ENCODE data around the gene MLLT10.

MLLT10 gene

DNA sequence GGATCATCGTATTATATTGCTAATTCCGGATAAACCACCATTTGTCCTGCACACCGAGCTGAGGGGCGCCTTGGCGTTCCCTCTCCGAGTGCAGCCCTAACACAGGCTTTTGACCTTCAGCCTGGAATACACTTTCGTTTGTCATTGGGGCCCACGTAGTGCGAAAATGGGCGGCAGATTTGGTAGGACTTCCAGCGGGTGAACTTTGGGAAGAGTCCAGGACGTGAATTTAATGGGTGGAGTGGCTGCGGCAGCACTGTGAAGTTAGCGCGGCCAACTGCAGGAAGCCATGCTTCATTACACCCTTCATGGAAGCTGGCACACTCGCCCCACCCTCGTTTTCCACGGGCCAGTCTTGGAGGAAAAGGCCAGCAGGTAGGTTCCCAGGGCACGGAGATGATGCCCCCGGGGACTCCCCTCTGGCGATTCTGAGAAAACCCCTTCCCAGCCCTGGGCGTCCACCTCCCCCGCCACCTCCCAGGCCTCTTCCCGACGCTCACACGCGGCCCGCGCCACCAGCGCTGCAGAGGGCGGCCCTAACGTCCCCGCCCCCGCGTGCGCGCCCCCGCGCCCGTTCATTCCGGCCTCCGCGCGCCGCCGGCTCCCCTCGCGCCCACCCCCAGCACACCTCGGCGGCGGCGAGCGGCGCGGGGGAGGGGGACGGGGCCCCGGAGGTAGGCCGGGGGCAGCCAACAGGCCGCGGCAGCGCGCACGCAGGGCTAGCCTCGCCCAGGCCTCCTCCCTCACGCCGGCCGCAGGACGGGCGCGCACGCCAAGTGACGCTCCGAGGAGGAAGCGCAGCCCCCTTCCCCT is at the start of gene MLLT10:
Gene MLLT10, plus strand, starts transcription at position 766 of the 813 bp plus-strand sequence. CDS start 413 bp downstream, outside the sequence.
- DNase-seq = peak; percentile 88

DNA sequence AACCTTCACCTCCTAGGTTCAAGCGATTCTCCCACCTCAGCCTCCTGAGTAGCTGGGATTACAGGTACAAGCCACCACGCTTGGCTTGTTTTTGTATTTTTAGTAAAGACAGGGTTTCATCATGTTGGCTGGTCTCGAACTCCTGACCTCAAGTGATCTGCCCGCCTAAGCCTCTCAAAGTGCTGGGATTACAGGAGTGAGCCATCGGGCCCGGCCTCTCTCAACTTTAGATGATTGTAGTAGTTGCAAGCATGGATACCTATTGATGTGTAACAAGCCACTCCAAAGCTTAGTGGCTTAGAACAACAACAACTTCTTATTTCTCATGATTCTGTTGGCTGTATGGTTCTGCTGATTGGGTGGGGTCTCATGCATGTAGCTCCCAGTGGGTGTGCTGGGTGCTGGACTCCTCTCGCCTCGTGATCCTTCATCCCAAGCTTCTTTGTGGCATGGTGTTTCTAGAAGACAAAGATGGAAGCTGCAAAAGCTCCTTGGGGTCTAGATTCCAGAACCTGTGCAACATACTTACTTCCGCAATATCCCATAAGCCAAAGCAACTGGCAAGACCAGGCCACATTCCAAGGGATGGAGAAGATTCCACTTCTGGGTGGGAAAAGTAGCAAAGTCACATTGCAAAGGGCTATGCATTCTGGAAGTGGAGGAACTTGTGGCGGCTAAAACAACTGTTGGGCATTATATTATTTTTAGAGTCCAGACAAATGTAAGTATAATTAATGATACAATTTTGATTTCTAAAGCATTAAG is 46.4 kb upstream of the MLLT10 start:
- no peak for DNase-seq

DNA sequence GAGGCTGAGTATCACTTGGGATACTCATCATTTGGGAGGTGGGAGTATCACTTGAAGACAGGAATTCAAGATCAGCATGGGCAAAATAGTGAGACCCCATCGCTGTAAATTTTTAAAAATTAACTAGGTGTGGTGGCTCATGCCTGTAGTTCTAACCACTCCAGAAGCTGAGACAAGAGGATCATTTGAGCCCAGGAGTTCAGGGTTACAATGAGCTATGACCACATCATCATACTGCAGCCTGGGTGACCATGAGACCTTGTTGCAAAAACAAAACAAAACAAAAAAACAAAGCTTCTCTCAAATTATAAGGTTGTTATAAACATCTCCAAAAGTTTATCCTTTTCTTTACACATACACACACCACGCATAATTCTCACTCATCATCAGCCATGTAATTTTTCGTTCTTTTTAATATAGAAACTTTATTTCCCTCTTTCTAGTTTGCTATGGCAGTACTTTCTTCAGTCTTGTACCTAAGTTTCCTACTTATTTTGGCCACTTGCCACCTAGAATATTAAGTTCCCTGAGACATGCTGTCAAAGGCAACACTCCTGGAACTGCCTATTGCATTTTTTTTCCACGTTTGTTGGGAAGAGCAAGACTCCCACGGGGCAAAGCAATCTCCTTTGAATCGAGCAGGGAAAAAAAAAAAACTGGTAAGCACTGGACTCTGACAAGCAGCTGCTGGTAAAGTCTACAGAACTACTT is 45.6 kb upstream of the MLLT10 start:
- DNase-seq = no peak

DNA sequence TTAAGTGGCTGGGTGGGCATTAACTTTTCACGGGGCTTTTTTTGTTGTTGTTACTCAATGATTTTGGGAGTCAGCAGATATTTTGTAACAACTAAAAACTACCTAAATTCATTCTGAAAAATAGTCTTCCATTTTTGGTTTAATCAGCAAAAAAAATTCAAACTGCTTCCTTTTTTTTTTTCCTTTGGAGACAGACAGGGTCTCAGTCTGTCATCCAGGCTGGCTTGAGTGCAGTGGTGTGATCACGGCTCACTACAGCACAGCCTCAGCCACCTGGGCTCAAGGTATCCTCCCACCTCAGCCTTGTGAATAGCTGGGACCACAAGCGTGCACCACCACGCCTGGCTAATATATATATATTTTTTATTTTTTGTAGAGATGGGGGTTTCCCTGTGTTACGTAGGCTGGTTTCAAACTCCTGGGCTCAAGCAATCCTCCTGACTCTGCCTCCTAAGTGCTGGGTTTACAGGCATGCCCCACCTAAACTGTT is 45.0 kb upstream of the MLLT10 start:
- no peak for DNase-seq

DNA sequence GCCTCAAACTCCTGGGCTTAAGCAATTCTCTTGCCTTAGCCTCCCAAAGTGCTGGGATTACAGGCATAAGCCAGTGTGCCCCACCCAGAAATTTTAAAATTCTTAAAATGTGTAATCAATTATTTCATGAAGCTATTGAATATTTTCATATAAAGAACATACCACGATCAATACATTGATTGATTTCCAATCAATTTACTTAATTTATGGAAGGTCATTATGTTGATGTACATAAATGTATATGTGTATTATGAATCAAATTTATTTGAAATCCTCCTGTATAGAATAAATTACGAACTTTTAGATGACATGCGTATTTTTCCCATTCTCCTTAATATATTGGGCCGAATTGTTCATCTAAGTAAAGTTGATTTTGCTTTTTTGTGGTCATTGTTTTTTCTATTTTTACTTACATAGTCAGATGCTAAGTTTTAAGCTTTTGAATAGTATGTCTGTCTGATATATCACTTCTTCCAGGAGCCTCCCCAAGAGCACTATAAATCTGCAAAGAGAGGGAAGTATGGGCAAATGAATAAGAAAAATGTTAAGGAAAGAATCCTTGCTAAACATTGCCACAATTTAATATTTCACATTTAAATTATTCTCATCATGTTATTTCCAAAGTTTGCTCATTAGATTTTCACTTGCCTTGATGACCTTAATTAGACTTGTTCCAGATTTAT is 43.9 kb upstream of the MLLT10 start:
- no peak for DNase-seq

DNA sequence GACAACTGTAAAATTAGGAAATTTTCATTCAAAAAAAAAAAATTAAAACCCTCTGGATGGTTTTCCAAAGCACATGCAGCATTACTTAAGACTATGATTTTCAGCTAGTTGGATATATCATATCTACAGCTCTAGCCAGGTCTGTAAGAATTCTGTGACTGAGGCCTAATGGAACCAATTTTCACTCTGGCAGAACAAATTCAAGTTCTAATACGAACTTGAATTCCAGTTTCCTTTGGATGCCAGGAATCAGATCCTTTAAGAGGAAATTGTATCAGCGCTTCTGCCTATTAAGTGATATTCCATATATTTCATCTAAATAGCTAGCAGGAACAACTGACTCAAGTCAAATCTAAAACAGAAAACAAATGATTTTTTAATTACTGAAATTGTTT is 43.3 kb upstream of the MLLT10 start:
- DNase-seq = no peak

DNA sequence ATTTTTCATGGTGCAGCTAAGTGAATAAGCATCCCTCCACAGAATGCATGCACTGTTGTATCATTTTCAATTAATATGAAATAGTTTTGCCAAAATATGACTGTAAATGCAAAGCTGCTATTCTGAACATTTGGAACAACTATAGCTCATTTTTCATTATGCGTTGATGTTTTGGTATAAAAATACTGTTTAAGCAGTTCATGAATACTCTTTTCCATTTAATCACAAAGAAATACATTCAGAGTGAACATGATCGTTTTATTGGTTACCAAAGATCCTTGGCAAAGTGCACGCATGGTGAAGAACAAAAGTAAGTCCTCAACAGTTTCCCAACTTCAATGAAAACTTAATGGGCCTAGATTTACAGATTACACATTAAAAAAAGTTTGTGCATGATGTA is 41.6 kb upstream of the MLLT10 start:
- DNase-seq = no peak

DNA sequence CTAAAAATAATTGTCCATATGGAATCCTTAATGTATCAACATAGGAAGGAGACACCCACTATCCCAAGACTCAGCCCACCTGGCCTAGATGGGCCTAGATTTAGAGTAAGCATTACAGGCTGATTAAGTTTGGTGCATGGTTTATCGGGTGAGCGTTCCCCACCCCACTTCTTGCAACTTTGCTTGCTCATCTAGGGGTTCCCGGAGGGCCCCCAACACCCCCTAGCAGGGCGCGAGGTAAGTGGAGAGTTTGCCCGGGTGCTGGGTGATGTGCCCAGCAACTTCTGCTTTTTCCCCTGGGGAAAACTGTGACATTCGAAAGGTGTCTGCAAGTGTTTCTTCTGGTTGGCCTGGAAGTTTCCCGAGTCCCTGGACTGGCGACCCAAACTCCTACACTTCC is 40.2 kb upstream of the MLLT10 start:
- no peak for DNase-seq

DNA sequence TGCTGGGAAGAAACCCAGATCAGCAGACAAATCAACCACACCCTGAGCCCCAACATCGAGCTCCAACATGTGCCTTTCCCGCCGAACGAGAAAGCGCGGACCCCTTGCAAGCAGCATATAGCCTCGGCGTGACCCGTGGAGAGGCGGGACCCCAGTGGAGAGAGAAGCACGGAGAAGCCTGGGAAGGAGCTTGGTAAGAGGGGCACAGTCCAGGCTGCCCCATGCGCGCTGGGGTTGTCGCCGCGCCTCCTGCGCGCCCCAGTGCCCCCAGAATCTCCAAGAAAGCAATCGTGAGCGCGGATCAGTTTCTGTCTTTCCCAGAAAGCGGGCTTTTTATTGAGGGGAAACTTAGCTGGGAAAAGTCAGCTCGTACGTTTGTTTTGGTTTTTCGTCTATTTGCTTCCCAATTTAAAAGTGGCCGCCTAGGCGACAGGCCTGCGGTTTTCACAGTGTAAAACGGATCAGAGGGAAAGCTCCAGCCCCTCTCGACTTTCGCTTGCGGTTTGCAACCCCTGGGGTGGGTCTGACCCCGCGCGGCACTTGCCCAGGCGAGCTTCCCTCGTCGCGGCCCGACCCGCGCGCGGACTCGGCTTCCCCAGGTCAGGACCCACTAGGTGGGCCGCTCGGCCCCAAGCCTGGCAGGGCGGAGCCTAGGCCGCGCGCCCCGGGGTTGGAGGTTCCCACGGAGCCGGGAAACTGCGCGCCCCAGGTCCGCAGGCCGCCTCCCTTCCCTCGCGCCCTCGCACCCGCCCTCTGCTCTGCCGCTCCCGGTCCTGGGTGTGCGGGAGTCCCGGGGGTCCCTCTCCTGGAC is 39.6 kb upstream of the MLLT10 start:
- no peak for DNase-seq

DNA sequence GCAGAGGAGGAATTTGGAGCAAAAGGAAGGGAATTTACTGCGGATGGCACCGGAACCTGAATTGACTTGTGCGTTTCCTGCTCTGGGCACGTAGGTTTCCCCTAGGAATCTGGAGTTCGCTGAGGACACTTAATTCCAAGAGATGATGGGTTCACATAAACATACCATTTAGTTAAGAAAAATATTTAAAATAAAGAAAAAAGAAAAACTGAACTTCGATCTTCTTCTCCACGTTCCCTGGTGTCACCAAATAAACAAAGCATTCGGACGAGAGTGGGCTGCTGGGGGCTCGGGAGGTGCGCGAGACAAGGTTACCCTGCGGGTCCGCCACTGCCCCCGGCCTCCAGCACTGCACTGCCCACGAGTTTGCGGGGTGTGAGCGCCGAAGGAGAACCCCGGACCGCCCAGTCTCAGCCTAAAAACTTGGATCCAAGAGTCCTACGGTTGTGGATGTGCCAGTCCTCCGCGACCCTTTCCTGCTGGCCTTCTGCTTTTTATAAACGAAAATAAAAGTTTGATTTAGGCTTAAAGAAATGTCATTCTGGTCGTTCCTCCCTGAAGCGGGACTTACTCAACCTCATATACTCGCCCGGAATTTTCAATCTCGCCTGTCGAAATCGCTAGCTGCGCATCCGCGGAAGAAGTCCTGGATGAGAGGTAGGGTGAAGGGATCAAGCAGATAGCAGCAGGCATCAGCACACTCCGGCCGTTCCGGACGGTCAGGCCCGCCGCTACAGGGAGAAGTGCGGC is 38.9 kb upstream of the MLLT10 start:
- DNase-seq = no peak

DNA sequence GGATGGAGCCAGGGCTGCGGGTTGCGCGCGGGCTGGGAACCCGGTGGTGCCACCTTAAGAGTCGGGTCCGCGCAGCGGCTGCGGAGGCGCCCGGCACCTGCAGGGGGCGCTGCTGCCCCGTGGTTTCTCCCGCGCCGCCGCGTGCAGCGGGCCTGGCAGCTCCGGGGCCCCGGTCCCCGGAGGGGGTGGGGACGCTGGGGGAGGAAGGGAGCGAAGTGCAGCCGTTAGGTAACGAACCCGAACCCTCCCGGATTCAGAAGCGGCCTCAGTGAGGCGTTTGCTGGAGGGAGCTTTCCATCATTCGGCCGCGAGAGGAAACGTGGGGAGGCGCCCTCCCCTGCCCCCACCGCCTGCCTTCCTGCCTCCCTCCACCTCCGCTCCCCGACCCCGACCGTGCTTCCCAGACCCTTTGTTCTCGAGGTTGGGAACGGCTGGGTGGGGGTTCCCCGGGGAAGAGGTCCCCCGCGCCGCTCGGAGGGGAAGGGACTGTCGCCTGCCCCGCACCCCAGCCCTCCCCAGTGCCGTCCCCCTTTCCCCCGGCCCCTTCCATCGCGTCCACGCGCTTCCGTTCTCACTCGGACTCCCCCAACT is 38.2 kb upstream of the MLLT10 start:
- DNase-seq = peak; percentile 81

DNA sequence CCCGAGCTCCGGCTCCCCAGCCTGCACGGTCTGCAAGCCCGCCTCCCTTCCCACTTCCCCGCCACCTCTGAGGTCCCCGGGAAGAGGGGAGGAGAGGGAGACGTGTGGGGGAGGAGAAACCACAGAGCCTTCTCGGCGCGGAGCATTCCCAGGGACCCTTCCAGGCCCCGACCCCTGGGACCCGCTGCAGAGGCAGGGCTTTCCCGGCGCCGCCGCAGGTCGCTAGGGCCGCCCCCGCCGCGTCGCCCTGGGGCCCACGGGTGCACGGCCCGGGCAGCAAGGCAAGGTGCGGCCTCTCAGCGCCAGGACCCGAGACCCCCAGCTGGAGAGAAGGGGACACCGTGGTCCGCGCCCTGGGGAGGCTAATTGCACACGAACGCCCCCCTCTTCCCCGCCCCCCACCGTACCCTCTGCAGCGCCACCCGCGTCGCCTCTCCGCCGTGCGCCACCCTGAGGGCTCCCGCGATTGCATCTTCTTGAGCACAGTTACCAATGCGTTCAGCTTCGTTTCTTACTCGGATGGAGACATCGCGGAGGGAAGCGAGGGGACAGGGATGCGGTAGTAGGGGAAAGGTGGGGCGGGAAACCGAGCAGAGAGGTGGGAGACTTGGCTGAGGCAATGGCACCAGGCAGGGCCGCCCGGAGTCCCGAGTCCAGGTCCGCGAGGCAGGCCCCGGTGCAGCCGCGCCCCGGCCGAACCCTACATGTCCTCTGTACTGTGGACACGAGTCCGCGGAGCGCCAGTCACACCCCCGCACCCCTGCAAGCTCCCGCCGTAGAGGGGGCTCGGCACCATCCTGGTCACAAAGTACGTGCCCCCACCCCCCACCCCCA is 37.5 kb upstream of the MLLT10 start:
- DNase-seq = peak; percentile 41

DNA sequence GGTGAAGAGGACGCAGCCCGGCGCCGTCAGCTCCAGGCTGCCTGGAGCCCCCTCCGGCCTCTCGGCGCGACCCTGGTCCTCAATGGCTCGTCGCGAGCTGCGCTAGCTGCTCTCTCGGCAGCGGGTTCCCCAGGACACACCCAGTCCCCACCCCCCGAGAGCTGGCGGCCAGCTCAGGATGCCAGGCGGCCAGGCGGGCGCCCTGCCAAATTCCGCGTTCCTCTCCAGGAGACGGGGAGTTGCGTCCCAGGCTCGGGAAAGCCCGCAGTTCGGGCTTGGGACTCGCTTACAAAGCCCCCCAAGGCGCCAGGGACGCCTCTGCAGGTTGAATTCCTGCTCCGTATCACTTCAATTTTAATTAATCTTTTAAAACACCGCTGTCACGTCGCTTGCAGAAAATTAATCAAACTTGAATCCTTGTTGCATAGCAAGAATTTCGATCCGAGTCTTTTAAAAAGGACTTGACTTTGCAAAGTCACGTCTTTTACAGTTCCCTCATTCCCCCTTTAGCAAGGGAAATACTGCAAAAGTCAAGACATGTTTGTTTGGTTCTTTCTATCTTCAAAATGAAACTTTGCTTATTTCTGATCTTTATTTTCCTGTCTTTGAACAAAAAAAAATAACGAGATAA is 36.7 kb upstream of the MLLT10 start:
- DNase-seq = peak; percentile 10

DNA sequence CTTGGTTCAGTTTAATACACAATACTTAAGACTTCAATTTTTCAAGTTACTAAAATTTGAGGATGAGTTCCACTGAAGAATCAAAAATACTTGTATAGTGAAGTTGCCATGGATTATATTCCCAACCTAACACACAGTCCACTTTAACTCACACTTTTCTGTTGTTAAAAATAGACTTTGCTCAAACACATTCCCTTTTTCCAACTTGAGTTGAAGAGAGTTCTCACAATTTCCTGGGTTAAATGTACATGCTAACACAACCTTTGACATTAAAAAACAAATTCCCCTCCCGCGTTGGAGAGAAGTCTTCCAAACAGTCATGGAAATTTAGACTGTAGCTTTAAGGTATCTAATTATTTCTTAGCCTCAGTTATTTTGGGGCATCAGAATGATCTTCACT is 35.7 kb upstream of the MLLT10 start:
- no peak for DNase-seq

DNA sequence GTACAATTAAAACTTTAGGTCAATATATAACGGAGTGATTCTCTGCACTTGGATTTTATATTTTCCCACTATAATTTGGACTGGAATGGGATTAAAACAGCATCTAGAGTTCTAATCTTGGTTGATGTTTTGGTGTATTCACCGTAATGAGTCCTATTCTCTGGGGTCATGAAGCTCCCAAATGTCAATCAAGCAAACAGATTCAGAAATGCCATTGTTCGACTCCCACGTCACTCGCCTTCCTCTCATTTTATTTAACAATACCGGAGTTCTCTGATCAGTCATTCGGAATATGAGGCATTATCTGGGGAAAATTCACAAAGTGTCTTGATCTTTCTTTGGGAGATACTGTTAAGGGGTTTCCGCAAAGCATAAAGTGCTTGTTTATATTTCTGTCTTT is 35.0 kb upstream of the MLLT10 start:
- no peak for DNase-seq

DNA sequence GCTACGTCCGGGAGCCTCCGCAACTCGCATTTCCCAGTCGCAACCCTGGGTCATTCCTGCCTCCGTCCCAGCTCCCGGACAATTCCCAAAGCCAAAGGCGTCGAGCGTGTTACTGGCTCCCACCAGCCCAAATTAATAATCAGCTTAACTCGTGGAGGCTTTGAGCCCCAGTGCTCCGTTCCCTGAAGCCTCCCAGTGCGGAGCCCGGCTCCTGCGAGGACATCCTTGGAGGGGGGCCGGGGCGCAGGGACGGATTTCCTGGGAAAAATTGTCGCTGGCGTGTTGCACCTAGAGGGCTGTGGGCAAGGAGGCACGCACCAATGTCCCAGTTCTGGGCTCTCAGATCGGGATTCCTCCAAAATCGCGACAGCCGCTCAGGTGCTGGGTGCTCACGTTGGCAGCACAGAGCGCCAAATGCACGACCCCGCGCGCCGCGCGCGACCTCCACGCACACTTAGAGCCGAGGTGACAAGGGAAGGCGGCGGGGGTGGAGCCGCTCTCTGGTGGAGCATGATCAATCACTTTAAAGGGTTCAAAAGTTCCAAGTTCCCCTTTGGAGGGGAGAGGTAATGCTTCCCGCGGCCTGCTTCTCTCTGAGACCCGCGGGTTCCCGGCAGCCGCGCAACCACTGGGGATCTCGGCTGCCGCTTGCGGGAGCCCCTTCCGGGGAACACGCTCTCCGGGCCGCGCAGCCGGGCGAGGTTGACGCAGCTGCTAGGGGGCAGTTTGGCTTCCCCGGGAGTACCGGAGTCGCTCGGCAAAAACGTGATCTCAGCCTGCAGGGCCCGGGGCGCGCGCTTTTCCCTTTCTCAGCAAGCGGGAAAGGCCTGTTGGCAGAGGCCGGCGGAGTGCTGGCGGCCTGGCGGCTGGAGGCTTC is 34.1 kb upstream of the MLLT10 start:
- no peak for DNase-seq

DNA sequence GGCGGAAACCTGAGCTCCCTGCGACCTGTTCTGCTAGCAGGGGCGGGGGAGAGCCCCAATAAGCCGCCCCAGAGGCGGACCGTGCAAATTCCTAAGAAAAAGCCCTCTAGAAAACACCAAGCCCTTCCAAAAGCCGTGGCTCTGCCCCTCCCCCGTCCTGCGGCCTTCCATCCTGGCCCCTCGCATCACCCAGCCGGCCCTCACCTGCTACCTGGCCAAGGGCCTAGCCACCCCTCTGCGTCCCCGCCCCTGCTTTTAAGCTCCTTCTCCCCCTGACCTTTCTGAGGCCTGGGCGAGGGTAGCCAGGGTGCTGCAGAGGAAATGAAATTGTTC is 33.5 kb upstream of the MLLT10 start:
- no peak for DNase-seq

DNA sequence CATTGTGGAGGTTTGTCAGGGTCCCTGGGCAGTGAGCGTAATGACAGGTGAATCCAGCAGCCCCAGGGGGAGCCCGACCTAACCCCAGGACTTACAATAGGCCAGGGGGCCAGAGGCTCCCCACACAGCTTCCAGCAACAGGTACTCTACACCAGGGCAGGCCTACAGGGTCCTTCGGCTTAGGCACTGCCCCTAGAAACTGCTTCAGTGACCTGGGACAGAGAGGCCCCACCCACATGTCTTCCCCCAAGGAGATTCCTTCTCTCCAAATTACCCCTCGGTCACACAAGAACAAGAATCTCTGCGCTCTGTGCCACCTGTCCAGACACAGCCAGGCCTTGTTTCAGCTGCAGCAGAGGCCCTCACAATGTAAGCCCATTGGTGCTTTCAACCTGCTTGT is 32.9 kb upstream of the MLLT10 start:
- DNase-seq = no peak

Measured in activated gamma-delta T cell treated with Interleukin-2 at 50 U/mL for 16 hours (primary cell).